ENCODE measurements around the gene QRSL1. TPM values are rescaled to one million over a fixed set of nuclear protein-coding genes. Genes with fewer than 3 reads are reported as not detected.
"Not testable (repeated sequence)": the region's sequence is repeated elsewhere in the genome, so short reads cannot be mapped to it uniquely, and the experiment has no call there.

Gene QRSL1
- total RNA-seq, 1 experiment from 2014 or later: 17.7 TPM

DNA sequence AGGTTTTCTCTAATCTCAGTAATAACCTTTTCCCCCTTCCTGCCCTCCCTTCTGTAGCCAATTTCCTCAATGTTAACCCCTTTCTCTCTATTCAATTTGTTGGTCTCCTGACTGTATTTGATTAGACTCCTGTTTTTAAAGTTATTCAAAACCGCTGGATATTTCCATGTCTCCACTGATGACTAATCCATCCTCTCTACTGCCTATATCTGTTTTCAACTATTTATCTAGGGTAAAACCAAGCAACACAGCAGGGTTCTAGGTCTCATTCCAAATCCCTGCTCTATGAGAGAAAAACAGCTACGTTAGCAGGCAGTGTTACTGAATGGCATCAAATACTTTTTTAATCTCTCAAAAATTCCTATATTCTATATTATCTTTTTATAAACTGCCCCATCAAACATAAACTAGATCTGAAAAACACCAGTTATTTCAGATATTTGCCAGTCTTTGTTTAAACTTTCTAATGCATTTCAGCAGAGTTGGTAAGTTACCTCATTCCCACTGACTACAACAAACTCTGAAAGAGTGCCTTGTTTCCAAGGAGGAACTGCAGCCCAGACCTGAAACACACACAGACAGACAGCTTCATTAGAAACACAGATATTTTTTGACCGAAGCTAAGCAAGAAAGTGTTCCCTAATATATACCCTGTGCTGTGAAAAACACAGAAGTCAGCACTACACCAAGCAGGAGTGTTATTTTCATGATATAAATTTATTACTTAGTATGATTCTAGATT is 8.3 kb upstream of the QRSL1 start:
- DNase-seq (ENCODE audit: low spot score): no peak

GRCh38 chr6:106622412-106622811 is 7.0 kb upstream of the QRSL1 start:
- no peak for DNase-seq (ENCODE audit: low spot score)
- in situ Hi-C loops (cut with HindIII; ENCODE audit: low sequenced_read_pairs): no loop called here

More for the DNA sequence above, 8.3 kb upstream of the QRSL1 start:
- in situ Hi-C loops (cut with HindIII; ENCODE audit: low sequenced_read_pairs): no loop called here

- no peak for DNase-seq (ENCODE audit: low spot score)
- in situ Hi-C loops (cut with HindIII; ENCODE audit: low sequenced_read_pairs): no loop called here
These were observed 6.3 kb upstream of the QRSL1 start for GRCh38 chr6:106623039-106623438.

DNA sequence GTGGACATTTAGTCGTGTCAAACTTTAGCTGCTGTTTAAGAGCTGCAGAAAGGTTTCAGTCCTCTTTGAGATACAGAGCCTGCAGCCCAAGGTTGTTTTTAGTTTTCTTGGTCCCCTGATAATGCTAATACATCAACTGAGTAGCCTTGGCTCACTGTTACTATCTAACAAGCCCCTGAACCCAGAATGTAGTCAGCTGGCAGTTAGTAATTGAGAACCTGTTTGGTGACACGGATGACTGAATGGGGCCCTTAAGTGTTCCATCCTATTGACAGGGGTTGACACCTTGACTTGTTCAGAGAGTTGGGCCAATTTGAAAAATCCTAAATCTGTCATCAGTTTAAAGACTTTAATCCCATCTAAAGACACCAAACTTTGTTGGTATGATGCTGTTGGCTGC is 2.9 kb upstream of the QRSL1 start:
- DNase-seq (ENCODE audit: low spot score): no peak
- in situ Hi-C loops (cut with HindIII; ENCODE audit: low sequenced_read_pairs): no loop called here

- DNase-seq (ENCODE audit: low spot score); in situ Hi-C loops (cut with HindIII; ENCODE audit: low sequenced_read_pairs): not testable (repeated sequence)
These were observed 1.6 kb upstream of the QRSL1 start for GRCh38 chr6:106627760-106628159.

- DNase-seq (ENCODE audit: low spot score): peak; percentile 56
- in situ Hi-C loops (cut with HindIII; ENCODE audit: low sequenced_read_pairs): no loop called here
These were observed 698 bp upstream of the QRSL1 start for GRCh38 chr6:106628658-106629102.

- no peak for DNase-seq (ENCODE audit: low spot score)
- in situ Hi-C loops (cut with HindIII; ENCODE audit: low sequenced_read_pairs): no loop called here
These were observed 433 bp downstream of the QRSL1 start for GRCh38 chr6:106629859-106630163.

GRCh38 chr6:106630366-106630765 is 988 bp downstream of the QRSL1 start:
- in situ Hi-C loops (cut with HindIII; ENCODE audit: low sequenced_read_pairs): no loop called here
- DNase-seq (ENCODE audit: low spot score): peak; percentile 3

GRCh38 chr6:106631346-106631745 is 2.0 kb downstream of the QRSL1 start:
- no peak for DNase-seq (ENCODE audit: low spot score)
- in situ Hi-C loops (cut with HindIII; ENCODE audit: low sequenced_read_pairs): no loop called here

DNA sequence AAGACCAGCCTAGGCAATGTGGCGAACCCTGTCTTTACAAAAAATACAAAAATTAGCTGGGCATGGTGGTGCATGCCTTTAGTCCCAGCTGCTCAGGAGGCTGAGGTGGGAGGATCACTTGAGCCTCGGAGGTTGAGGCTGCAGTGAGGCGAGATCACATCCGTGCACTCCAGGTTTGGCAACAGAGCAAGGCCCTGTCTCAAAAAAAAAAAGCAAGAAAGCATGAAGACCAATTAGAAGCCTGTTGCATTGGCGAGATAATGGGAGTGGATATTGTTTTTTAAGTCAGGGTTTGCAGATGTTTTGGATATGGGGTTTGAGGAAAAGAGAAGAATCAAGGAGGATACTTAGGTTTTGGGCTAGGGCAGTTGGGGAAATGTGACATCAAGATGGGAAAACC is 5.2 kb downstream of the QRSL1 start:
- in situ Hi-C loops (cut with HindIII; ENCODE audit: low sequenced_read_pairs): no loop called here
- DNase-seq (ENCODE audit: low spot score): no peak

GRCh38 chr6:106637051-106637716 is 7.8 kb downstream of the QRSL1 start:
- no peak for DNase-seq (ENCODE audit: low spot score)
- in situ Hi-C loops (cut with HindIII; ENCODE audit: low sequenced_read_pairs): no loop called here

GRCh38 chr6:106637717-106638341 is 8.5 kb downstream of the QRSL1 start:
- in situ Hi-C loops (cut with HindIII; ENCODE audit: low sequenced_read_pairs): no loop called here
- DNase-seq (ENCODE audit: low spot score): no peak

DNA sequence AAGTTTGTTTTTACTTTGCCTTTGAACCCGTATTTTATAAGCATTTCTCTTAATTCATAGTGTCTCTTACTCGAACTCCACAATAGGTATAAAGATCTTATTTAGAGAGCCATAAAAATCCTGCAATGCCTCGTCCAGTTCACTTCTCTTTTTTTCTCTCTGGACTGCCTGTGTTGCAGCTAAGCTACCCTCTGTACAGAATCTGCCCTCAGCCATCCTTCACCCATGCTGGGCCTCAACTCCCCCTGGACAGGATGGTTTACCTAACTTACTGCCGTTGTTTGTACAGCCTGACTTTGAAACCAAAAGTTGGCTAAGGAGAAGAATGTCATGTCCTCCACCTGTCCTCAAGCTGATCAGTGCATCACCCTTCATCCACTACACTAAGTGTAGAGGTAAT is 10.4 kb downstream of the QRSL1 start:
- in situ Hi-C loops (cut with HindIII; ENCODE audit: low sequenced_read_pairs): no loop called here
- no peak for DNase-seq (ENCODE audit: low spot score)

DNA sequence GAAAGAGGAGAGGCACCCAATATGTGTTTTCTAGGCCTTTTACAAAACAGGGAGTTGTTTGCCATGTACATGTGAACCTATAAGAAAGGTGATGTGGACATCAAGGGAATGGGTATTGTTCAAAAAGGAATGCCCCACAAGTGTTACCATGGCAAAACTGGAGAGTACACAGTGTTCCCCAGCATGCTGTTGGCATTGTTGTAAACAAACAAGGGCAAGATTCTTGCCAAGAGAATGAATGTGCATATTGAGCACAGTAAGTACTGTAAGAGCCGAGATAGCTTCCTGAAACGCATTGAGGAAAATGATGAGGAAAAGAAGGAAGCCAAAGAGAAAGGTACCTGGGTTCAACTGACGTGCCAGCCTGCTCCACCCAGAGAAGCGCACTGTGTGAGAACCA is 13.1 kb downstream of the QRSL1 start:
- peak; percentile 21 for DNase-seq (ENCODE audit: low spot score)
- in situ Hi-C loops (cut with HindIII; ENCODE audit: low sequenced_read_pairs): no loop called here

DNA sequence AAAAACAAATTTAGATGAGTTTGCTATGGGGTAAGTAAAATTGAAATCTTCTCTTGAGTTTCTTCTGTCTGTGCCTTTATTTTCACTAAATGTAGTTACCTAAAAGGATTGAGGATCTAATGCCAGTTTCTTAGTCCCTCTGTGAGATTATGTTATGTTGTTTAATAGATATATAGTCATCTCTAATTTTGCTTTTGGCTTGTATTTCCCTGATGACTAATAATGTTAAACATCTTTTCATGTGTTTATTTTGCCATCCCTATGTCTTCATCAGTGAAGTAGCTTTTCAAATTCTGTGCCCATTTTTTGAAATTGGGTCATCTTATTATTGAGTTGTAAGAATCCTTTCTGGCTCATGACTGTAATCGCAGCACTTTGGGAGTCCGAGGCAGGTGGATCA is 13.7 kb downstream of the QRSL1 start:
- in situ Hi-C loops (cut with HindIII; ENCODE audit: low sequenced_read_pairs): no loop called here

GRCh38 chr6:106648651-106649308 is 19.4 kb downstream of the QRSL1 start:
- in situ Hi-C loops (cut with HindIII; ENCODE audit: low sequenced_read_pairs): no loop called here

More for the DNA sequence above, 13.7 kb downstream of the QRSL1 start:
- DNase-seq (ENCODE audit: low spot score): no peak

DNA sequence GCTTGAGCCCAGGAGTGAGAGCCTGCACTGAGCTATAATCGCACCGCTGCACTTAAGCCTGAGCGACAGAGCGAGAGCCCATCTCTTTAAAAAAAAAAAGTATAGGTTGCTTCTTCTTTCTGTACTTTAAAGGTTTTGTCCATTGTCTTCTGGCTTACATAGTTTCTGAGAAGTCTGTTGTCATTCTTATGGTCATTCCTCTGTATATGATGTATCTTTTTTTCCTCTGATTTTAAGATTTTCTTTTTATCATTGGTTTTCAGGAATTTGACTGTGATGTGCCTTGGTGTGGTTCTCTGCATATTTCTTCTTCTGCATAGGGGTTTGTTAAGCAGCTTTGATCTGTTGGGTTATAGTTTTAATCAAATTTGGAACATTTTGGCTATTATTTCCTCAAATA is 29.1 kb downstream of the QRSL1 start:
- DNase-seq (ENCODE audit: low spot score): no peak
- in situ Hi-C loops (cut with HindIII; ENCODE audit: low sequenced_read_pairs): no loop called here

More at GRCh38 chr6:106648651-106649308, 19.4 kb downstream of the QRSL1 start:
- no peak for DNase-seq (ENCODE audit: low spot score)

DNA sequence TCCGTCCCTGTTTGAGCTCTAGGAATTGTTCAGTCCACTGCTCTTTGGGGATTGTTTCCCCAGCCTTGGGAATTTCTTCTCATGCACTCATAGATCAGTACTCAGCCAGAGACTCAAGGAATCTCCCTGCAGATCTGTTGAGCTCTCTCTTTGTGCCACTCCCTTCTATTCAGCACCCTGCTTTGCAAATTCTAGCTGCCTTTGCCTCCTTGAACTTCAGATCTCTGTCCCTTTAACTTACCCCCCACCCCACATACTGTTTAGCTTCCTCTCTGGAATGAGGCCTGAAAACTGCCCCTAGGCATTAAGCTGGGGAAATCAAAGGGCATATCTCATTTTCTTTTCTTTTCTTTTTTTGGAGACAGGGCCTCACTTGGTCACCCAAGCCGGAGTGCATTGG is 30.5 kb downstream of the QRSL1 start:
- in situ Hi-C loops (cut with HindIII; ENCODE audit: low sequenced_read_pairs): no loop called here
- no peak for DNase-seq (ENCODE audit: low spot score)

GRCh38 chr6:106662458-106662857 is 33.1 kb downstream of the QRSL1 start:
- DNase-seq (ENCODE audit: low spot score): no peak
- in situ Hi-C loops (cut with HindIII; ENCODE audit: low sequenced_read_pairs): no loop called here

Data from G401 (cell line).